Parathyroid adenoma (tissue), 2 donors: Measurements from ENCODE around the gene SLC6A9.

ENCODE experiments used
- H2AFZ ChIP-seq: fragments of 300-600 bp; sonication (generic); one replicate; pipeline ENCODE4 v1.7.0; 2017; ENCODE audit warnings: antibody characterized with exemption, mild to moderate bottlenecking
- H3K27ac ChIP-seq: fragments of 300-600 bp; sonication (generic); one replicate; pipeline ENCODE4 v1.7.0; 2017
- H3K27me3 ChIP-seq: fragments of 300-600 bp; sonication (generic); one replicate; pipeline ENCODE4 v1.7.0; 2017; ENCODE audit warnings: low read length; ENCODE audit not compliant: control insufficient read depth, insufficient read depth
- H3K36me3 ChIP-seq: fragments of 300-600 bp; sonication (generic); one replicate; pipeline ENCODE4 v1.7.0; 2017; ENCODE audit warnings: low read length; ENCODE audit not compliant: control insufficient read depth, insufficient read depth
- H3K4me1 ChIP-seq: fragments of 300-600 bp; sonication (generic); one replicate; pipeline ENCODE4 v1.7.0; 2017; ENCODE audit warnings: control low read depth
- H3K4me2 ChIP-seq: fragments of 300-600 bp; sonication (generic); one replicate; pipeline ENCODE4 v1.7.0; 2017; ENCODE audit warnings: low read length
- H3K4me3 ChIP-seq: fragments of 300-600 bp; sonication (generic); one replicate; pipeline ENCODE4 v1.7.0; 2017; ENCODE audit warnings: low read depth, low read length
- H3K79me2 ChIP-seq: fragments of 300-600 bp; sonication (generic); one replicate; pipeline ENCODE4 v1.7.0; 2017; ENCODE audit warnings: control low read depth
- H3K9ac ChIP-seq: fragments of 300-600 bp; sonication (generic); one replicate; pipeline ENCODE4 v1.7.0; 2017; ENCODE audit warnings: mild to moderate bottlenecking
- H3K9me3 ChIP-seq: fragments of 300-600 bp; sonication (generic); one replicate; pipeline ENCODE4 v1.7.0; 2017; ENCODE audit warnings: low read length; ENCODE audit not compliant: control insufficient read depth
- CTCF ChIP-seq: fragments of 300-600 bp; sonication (generic); IDR thresholded peaks from one replicate; pipeline ENCODE4 v1.7.0; 2017; ENCODE audit warnings: antibody characterized with exemption, mild to moderate bottlenecking
- donor health status: primary hyperparathyroidism.

Gene SLC6A9

GRCh38 chr1:43999455-43999854, 31.8 kb downstream of the SLC6A9 start:
- no peaks in the 10 kb centered on the region for H3K4me1 ChIP-seq
- no peak overlapping the region for H3K9ac ChIP-seq
- no peak overlapping the region for H3K4me3 ChIP-seq
- H3K27me3 ChIP-seq = no peaks in the 10 kb centered on the region
- H3K9me3 ChIP-seq = no peaks in the 10 kb centered on the region
- no peaks in the 10 kb centered on the region for H3K79me2 ChIP-seq
- no peak for TF ChIP-seq CTCF
- H3K4me2 ChIP-seq = no peak overlapping the region
- no peaks in the 10 kb centered on the region for H3K36me3 ChIP-seq
- no peak overlapping the region for H3K27ac ChIP-seq
- no peak overlapping the region for H2AFZ ChIP-seq

DNA sequence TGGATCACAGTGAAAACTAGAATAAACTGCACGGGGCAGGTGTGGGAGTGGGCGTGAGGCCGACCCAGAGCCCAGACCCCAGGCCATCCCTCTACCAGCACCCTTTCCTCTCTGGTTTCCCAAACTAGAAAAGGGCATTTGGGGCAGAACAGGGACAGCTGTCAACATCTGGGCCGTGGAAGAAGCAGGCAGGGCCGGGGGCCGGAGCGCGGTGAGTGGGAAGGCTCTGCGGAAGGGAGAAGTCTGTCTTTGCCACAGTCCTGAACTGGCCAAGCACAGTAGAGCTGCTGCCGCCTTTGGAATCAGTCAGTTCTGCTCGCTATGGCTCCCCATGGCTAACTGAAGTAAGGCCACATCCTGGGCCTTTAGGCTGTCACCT, 33.3 kb downstream of the SLC6A9 start:
- H3K4me3 ChIP-seq = no peak overlapping the region
- no peak overlapping the region for H3K27ac ChIP-seq
- no peaks in the 10 kb centered on the region for H3K4me1 ChIP-seq
- no peaks in the 10 kb centered on the region for H3K9me3 ChIP-seq
- H3K36me3 ChIP-seq = no peaks in the 10 kb centered on the region
- no peaks in the 10 kb centered on the region for H3K27me3 ChIP-seq
- H3K9ac ChIP-seq = no peak overlapping the region
- peak overlapping the region; percentile 42 for H2AFZ ChIP-seq
- H3K79me2 ChIP-seq = no peaks in the 10 kb centered on the region
- no peak for TF ChIP-seq CTCF
- no peak overlapping the region for H3K4me2 ChIP-seq

DNA sequence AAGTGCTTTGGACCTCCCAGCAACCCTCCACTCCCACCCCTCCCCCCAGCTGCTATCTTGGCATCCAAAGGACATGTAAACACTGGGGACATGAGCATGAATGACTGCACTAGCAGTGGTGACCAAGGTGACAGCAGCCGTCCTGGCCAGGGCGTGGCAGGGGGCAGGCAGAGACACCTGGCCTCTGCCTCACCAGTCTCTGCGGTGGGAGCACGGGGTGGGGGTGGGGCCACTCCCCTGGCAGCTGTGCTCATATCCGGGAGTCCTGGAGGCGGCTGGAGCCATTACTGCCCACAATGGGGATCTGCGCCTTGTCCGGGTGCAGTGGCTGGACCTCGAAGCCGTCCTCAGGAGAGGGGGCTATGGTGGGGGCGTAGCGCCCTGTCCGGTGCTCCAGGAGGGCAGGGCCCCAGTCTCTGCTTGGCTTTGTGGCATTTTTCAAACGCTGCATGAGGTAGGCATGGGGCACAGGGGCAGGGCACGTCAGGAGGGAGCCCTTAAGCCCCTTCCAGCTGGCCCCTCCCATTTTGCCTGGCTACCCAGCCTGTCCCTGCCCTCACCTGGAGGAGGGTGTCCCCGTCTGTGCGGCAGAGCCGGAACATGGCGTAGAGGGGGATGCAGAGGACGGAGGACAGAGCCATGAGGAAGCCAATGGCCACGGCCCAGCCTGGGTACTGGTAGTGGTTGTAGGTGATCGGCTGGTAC, 33.8 kb downstream of the SLC6A9 start:
- H3K4me2 ChIP-seq = no peak overlapping the region
- no peak overlapping the region for H3K9ac ChIP-seq
- H3K79me2 ChIP-seq = no peaks in the 10 kb centered on the region
- H3K9me3 ChIP-seq = no peaks in the 10 kb centered on the region
- no peak overlapping the region for H3K4me3 ChIP-seq
- no peaks in the 10 kb centered on the region for H3K27me3 ChIP-seq
- peak overlapping the region; percentile 42 for H2AFZ ChIP-seq
- no peaks in the 10 kb centered on the region for H3K36me3 ChIP-seq
- H3K4me1 ChIP-seq = no peaks in the 10 kb centered on the region
- no peak overlapping the region for H3K27ac ChIP-seq
- TF ChIP-seq CTCF = no peak

DNA sequence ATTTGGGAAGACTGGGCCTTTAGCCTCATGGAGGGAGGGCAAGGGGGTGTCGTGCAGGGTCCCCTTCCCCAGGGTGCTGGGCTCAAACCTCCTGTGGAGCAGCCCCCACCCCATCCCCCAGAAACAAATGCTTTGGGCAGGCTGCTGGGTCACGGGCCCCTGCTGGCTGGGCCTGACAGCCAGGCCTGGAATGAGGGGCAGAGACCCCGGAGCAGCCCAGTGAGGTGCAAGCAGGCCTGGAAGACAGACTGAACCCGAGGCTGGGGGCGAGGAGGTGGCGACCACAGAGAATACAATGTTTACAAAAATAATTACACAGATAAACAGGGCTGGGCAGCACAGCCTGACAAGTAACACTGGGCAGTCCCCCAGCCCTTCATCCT, 34.5 kb downstream of the SLC6A9 start:
- no peak for TF ChIP-seq CTCF
- H3K4me3 ChIP-seq = no peak overlapping the region

More for the DNA sequence above, 34.5 kb downstream of the SLC6A9 start:
- Histone ChIP-seq H3K9ac (no peak overlapping the region), H3K79me2 (no peaks in the 10 kb centered on the region), H3K9me3 (no peaks in the 10 kb centered on the region), H3K4me1 (no peaks in the 10 kb centered on the region), H2AFZ (no peak overlapping the region), H3K4me2 (no peak overlapping the region), H3K27ac (no peak overlapping the region), H3K27me3 (no peaks in the 10 kb centered on the region), H3K36me3 (no peaks in the 10 kb centered on the region)
